NB4 (cell line): ENCODE results near the gene PPP4R4.

ENCODE experiments used
- DNase-seq: peaks from one replicate; pipeline ENCODE4 v3.0.0; 2010; ENCODE audit warnings: low read depth
- H3K4me3 ChIP-seq: one replicate; pipeline ENCODE4 v1.5.1; 2011; ENCODE audit warnings: mild to moderate bottlenecking, low read depth, low read length, moderate library complexity
- MYC ChIP-seq: IDR thresholded peaks from 2 replicates; pipeline ENCODE4 v1.6.1; 2011; ENCODE audit warnings: low read depth, low read length
- POLR2A ChIP-seq: IDR thresholded peaks from 2 replicates; pipeline ENCODE4 v1.6.1; 2011; ENCODE audit warnings: mild to moderate bottlenecking; ENCODE audit not compliant: insufficient read length; ENCODE audit errors: extremely low read depth
- TF ChIP-seq, protein P1 (sequence below): IDR thresholded peaks from one replicate; pipeline ENCODE4 v1.5.1; 2012; ENCODE audit warnings: low read depth, low read length
- TF ChIP-seq, protein P2 (sequence below): IDR thresholded peaks from 2 replicates; pipeline ENCODE4 v1.6.1; 2011; ENCODE audit warnings: low read depth, low read length

The PPP4R4 gene

DNA sequence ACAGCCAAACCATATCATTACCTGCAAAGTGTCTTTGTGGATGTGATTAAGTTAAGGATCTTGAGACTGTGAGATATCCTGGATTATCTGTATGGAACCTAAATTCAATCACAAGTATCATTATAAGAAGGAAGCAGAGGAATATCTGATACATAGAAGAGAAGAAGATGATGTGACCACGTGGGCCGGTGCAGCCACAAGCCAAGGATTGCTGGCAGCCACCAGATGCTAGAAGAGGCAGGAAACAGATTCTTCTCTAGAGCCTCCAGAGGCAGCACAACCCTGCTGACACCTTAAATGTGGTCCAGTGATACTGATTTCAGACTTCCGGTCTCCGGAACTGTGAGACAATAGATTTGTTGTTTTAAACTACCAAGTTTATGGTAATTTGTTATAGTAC, 38.6 kb upstream of the PPP4R4 start:
- no peak for DNase-seq
- TF ChIP-seq POLR2A (no peak), MYC (no peak)
- TF ChIP-seq, protein P1, sequence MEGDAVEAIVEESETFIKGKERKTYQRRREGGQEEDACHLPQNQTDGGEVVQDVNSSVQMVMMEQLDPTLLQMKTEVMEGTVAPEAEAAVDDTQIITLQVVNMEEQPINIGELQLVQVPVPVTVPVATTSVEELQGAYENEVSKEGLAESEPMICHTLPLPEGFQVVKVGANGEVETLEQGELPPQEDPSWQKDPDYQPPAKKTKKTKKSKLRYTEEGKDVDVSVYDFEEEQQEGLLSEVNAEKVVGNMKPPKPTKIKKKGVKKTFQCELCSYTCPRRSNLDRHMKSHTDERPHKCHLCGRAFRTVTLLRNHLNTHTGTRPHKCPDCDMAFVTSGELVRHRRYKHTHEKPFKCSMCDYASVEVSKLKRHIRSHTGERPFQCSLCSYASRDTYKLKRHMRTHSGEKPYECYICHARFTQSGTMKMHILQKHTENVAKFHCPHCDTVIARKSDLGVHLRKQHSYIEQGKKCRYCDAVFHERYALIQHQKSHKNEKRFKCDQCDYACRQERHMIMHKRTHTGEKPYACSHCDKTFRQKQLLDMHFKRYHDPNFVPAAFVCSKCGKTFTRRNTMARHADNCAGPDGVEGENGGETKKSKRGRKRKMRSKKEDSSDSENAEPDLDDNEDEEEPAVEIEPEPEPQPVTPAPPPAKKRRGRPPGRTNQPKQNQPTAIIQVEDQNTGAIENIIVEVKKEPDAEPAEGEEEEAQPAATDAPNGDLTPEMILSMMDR = no peak
- TF ChIP-seq, protein P2, sequence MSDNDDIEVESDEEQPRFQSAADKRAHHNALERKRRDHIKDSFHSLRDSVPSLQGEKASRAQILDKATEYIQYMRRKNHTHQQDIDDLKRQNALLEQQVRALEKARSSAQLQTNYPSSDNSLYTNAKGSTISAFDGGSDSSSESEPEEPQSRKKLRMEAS = no peak
- H3K4me3 ChIP-seq = no peak overlapping the region

DNA sequence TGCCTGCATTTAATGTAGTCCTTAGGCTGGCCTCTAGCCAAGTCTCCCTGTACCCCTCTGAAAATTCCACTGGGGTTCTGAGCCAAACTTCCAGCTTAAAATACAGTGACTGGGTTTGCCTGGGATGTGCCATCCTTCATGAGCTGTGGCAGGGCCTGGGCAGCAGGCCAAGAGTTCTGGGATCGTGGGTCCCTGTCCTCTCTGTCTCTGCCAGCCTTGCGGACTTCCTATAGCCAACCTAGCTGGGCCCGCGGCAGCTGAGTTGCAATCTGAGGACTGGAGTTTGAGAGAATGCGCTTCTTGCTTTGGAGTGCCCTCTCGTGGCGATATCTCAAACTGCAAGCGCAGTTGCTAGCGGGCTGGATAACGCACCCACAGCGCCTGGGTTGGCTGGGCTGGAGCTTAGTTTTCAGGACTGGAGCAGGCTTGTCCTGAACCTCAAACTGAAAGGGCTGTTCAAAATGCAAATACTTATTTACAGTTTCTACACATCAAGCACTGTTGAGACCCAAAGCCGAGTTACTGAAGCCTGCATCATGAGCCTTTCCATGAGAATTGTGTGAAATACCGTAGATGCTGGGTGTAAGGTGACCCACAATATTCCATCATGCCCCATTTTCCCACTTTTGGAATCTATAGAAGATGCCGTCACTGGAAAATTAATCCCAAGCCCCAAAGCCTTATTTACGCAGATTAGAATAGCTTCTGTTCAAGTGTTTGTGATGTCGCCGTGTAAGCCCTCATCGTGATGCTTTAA, 37.4 kb upstream of the PPP4R4 start:
- no peak overlapping the region for H3K4me3 ChIP-seq

DNA sequence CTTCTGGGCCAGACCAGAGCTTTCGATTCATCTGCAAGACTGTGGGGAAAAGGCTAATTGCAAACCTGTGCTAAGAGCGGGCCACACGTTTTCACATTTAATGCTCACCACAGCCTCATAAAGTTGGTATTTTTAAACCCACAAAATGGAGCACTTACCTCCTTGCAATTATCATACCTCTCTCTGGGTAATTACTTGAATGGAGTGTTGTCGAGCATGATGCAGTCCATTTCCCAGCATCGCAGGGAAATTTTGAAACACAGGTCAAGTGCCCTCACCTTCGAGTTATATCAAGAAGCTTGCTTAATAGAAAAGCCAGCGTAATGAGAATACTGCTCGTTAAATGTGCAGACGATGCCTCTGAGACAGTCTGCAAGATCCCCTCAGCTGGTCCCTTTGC, 35.9 kb upstream of the PPP4R4 start:
- DNase-seq = no peak
- no peak overlapping the region for H3K4me3 ChIP-seq
- no peak for TF ChIP-seq POLR2A
- TF ChIP-seq MYC = no peak

More for the DNA sequence above, 37.4 kb upstream of the PPP4R4 start:
- TF ChIP-seq, protein P1 = peak; percentile 86
- TF ChIP-seq, protein P2 = no peak
- peak; percentile 78 for DNase-seq

DNA sequence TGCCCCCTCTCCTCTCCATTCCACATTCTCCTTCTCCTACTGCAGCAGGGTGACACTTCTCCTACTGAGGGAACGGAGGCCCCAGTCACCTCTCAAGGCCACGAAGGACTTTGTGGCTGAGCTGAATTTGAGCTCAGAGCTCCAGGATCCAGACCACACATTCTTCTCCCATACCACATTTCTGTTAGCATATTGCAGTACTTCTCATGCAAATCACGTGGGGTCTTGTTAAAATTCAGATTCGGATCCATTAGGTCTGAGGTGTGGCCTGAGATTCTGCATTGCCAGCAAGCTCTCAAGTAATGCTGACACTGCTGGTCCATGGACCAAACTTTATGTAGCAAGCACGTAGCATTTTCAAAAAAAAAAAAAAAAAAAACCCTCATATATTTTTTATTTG, 35.1 kb upstream of the PPP4R4 start:
- DNase-seq = no peak
- no peak overlapping the region for H3K4me3 ChIP-seq
- TF ChIP-seq, protein P2 = no peak
- TF ChIP-seq POLR2A (no peak), MYC (no peak)
- TF ChIP-seq, protein P1 = no peak

DNA sequence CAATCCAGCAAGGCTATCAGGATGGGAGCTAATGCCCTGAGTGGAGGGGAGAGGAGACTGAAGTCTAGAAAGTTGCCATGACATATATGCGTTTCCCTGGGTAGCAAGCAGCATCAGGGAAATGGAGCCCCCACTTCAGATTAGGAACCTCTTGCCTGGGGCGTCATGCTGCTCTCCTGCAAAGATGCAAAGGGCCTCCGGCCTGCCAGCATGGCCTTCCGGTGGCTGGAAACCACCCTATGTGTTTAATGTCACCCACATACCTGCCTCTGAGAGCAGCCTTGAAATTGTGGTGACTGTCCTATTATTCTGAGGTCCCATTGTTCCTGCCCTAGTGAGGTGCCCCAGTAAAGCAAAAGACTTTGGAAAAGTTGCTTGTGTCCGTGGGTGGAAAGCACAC, 34.7 kb upstream of the PPP4R4 start:
- TF ChIP-seq, protein P2 = no peak
- TF ChIP-seq MYC = no peak
- no peak for TF ChIP-seq POLR2A
- TF ChIP-seq, protein P1 = no peak
- DNase-seq = no peak
- H3K4me3 ChIP-seq = no peak overlapping the region

DNA sequence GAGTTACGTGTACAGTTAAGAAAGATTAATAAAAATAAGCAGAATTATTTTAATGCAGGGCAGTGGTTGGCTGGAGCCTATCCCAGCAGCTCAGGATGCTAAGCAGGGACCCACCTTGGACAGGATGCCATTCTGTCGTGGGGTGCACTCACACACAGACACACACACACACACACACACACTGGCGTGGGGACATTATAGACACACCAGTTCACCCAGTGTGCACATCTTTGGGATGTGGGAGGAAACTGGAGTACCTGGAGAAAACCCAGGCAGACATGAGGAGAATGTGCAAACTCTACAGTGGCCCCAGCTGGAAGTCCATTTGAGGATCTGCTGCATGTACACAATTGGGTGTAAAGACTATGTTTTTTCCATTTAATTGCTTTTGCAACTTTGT, 31.9 kb upstream of the PPP4R4 start:
- H3K4me3 ChIP-seq = no peak overlapping the region
- TF ChIP-seq, protein P2 = no peak
- TF ChIP-seq MYC (no peak), POLR2A (no peak)
- TF ChIP-seq, protein P1 = no peak
- DNase-seq = no peak
